Cerebellar cortex (tissue), 1 donor: ENCODE measurements around the gene ZFAND4.
A peak's percentile ranks its signal among the peaks of the same experiment; 100 is the strongest.
"Not testable (repeated sequence)": the region's sequence is repeated elsewhere in the genome, so short reads cannot be mapped to it uniquely, and the experiment has no call there.

Source experiments
- DNase-seq: peaks from one replicate; pipeline ENCODE4 v3.0.0-alpha.2; 2015; ENCODE audit warnings: low spot score

Gene ZFAND4

GRCh38 chr10:45672181-45673073 is at the start of gene ZFAND4:
ZFAND4 (minus strand) TSS chr10:45672772; CDS start chr10:45663725, 9,047 bp downstream.
- peak; percentile 95 for DNase-seq

- DNase-seq: not testable (repeated sequence)
Observed at GRCh38 chr10:45721503-45721902, 48.9 kb upstream of the ZFAND4 start.

- DNase-seq: not testable (repeated sequence)
Observed at GRCh38 chr10:45717642-45718041, 45.1 kb upstream of the ZFAND4 start.

- not testable (repeated sequence) for DNase-seq
Observed at GRCh38 chr10:45717053-45717452, 44.5 kb upstream of the ZFAND4 start.

- DNase-seq: not testable (repeated sequence)
Observed at GRCh38 chr10:45711223-45711622, 38.7 kb upstream of the ZFAND4 start.

GRCh38 chr10:45710200-45710796 is 37.7 kb upstream of the ZFAND4 start:
- DNase-seq: not testable (repeated sequence)

GRCh38 chr10:45678467-45678866 is 5.9 kb upstream of the ZFAND4 start:
- not testable (repeated sequence) for DNase-seq

- no peak for DNase-seq
Observed at GRCh38 chr10:45675388-45675787, 2.8 kb upstream of the ZFAND4 start.

GRCh38 chr10:45673074-45673648 is 589 bp upstream of the ZFAND4 start:
- no peak for DNase-seq

- DNase-seq: not testable (repeated sequence)
Observed at GRCh38 chr10:45671300-45671699, 1.3 kb downstream of the ZFAND4 start.

- not testable (repeated sequence) for DNase-seq
Observed at GRCh38 chr10:45669897-45670296, 2.7 kb downstream of the ZFAND4 start.

- DNase-seq: no peak
Observed at GRCh38 chr10:45660876-45661411, 11.6 kb downstream of the ZFAND4 start.

GRCh38 chr10:45657033-45657926 is 15.3 kb downstream of the ZFAND4 start:
- DNase-seq: no peak

GRCh38 chr10:45655219-45655618 is 17.4 kb downstream of the ZFAND4 start:
- DNase-seq: no peak

- DNase-seq: not testable (repeated sequence)
Observed at GRCh38 chr10:45654753-45655141, 17.8 kb downstream of the ZFAND4 start.

- DNase-seq: no peak
Observed at GRCh38 chr10:45653454-45653853, 19.1 kb downstream of the ZFAND4 start.

- DNase-seq: no peak
Observed at GRCh38 chr10:45652511-45652910, 20.1 kb downstream of the ZFAND4 start.

GRCh38 chr10:45649296-45649695 is 23.3 kb downstream of the ZFAND4 start:
- DNase-seq: no peak

GRCh38 chr10:45647118-45647517 is 25.5 kb downstream of the ZFAND4 start:
- DNase-seq: no peak

GRCh38 chr10:45646384-45647050 is 26.1 kb downstream of the ZFAND4 start:
- no peak for DNase-seq

GRCh38 chr10:45644527-45644926 is 28.0 kb downstream of the ZFAND4 start:
- no peak for DNase-seq
